SK-N-SH (cell line): ENCODE measurements around the gene CHD6. TPM values are rescaled to one million over a fixed set of nuclear protein-coding genes. Genes with fewer than 3 reads are reported as not detected.

Source experiments
- CTCF ChIA-PET: fragments of 300-600, 350-600 bp; formaldehyde crosslinking; extraction: SDS; loops from one replicate; lab custom pipeline; 2021; lab: Yijun Ruan, JAX
- POLR2A ChIA-PET: fragments of 350-600 bp; sonication (Branson Sonifier 250); formaldehyde crosslinking; extraction: SDS; loops from one replicate; lab custom pipeline; 2020; ENCODE audit warnings: antibody characterized with exemption, inconsistent platforms; lab: Yijun Ruan, JAX
- DNase-seq: peaks from one replicate; pipeline ENCODE4 v3.0.0; 2012
- H2AFZ ChIP-seq: fragments of 200-600 bp; sonication (generic); 2 replicates; pipeline ENCODE4 v1.8.1; 2016; ENCODE audit warnings: antibody characterized with exemption, mild to moderate bottlenecking, low read depth
- H3F3A ChIP-seq: fragments of 200-600 bp; sonication (generic); replicated peaks from 2 replicates; pipeline ENCODE3; 2016; ENCODE audit warnings: antibody characterized with exemption, mild to moderate bottlenecking; ENCODE audit not compliant: insufficient read depth
- H3K27ac ChIP-seq, 2 experiments: fragments of 200-500 bp in 1 of 2; fragments of 200-600 bp in 1 of 2; sonication (Bioruptor generic) in 1 of 2; sonication (generic), shearing (Covaris generic) in 1 of 2; 2 replicates each; pipeline versions ENCODE4 v1.5.1 to v1.6.1; 2014 to 2016; ENCODE audit warnings: low read depth in 2 of 2, inconsistent platforms in 1 of 2, low read length in 1 of 2, mild to moderate bottlenecking in 1 of 2, mixed read lengths in 1 of 2
- H3K27me3 ChIP-seq: fragments of 200-600 bp; sonication (generic), shearing (Covaris generic); 2 replicates; pipeline ENCODE4 v1.6.1; 2016; ENCODE audit warnings: mixed run types; ENCODE audit not compliant: insufficient read depth
- H3K36me3 ChIP-seq, 2 experiments: fragments of 200-500 bp in 1 of 2; fragments of 200-600 bp in 1 of 2; sonication (Bioruptor generic) in 1 of 2; sonication (generic) in 1 of 2; replicated peaks in 1 of 2; 2 replicates each; pipeline versions ENCODE3 to v1.5.1; 2014 to 2016; ENCODE audit warnings: low read length in 1 of 2, mild to moderate bottlenecking in 1 of 2; ENCODE audit not compliant: insufficient read depth in 2 of 2, control insufficient read depth in 1 of 2
- H3K4me1 ChIP-seq, 2 experiments: fragments of 200-500 bp in 1 of 2; fragments of 200-600 bp in 1 of 2; sonication (Bioruptor generic) in 1 of 2; sonication (generic), shearing (Covaris generic) in 1 of 2; 2 replicates each; pipeline versions ENCODE4 v1.5.1 to v1.6.1; 2014 to 2016; ENCODE audit warnings: low read depth in 1 of 2, low read length in 1 of 2, mixed run types in 1 of 2; ENCODE audit not compliant: insufficient read depth in 2 of 2, control insufficient read depth in 1 of 2
- H3K4me2 ChIP-seq: fragments of 200-600 bp; sonication (generic), shearing (Covaris generic); 2 replicates; pipeline ENCODE4 v1.6.1; 2017; ENCODE audit warnings: mixed run types
- H3K4me3 ChIP-seq, 2 experiments: fragments of 200-500 bp in 1 of 2; fragments of 200-600 bp in 1 of 2; sonication (Bioruptor generic) in 1 of 2; sonication (generic), shearing (Covaris generic) in 1 of 2; 2 replicates each; pipeline versions ENCODE4 v1.5.1 to v1.8.1; 2014 to 2016; ENCODE audit warnings: low read depth in 2 of 2, inconsistent platforms in 1 of 2, low read length in 1 of 2, mild to moderate bottlenecking in 1 of 2, mixed read lengths in 1 of 2, moderate library complexity in 1 of 2
- H3K79me2 ChIP-seq: fragments of 200-600 bp; sonication (generic); 2 replicates; pipeline ENCODE4 v1.8.1; 2017; ENCODE audit warnings: mild to moderate bottlenecking; ENCODE audit not compliant: insufficient read depth
- H3K9ac ChIP-seq: fragments of 200-600 bp; sonication (generic); 2 replicates; pipeline ENCODE4 v1.6.1; 2017; ENCODE audit warnings: mixed run types
- H3K9me2 ChIP-seq: fragments of 200-600 bp; sonication (generic); 2 replicates; pipeline ENCODE4 v1.6.1; 2017; ENCODE audit warnings: mixed run types
- H3K9me3 ChIP-seq: fragments of 200-600 bp; sonication (generic); 2 replicates; pipeline ENCODE4 v1.6.1; 2017; ENCODE audit warnings: mixed run types, mild to moderate bottlenecking, moderate library complexity
- H4K20me1 ChIP-seq: fragments of 200-600 bp; sonication (generic); 2 replicates; pipeline ENCODE4 v1.6.1; 2017; ENCODE audit warnings: mild to moderate bottlenecking, mixed run types; ENCODE audit not compliant: insufficient read depth
- CHD2 ChIP-seq: fragments of 150-350 bp; IDR thresholded peaks from 2 replicates; pipeline ENCODE4 v1.6.1; 2018; ENCODE audit warnings: low read length; ENCODE audit not compliant: partially characterized antibody
- EZH2phosphoT487 ChIP-seq: fragments of 200-600 bp; sonication (generic); IDR thresholded peaks from 2 replicates; pipeline ENCODE4 v1.6.1; 2017; ENCODE audit warnings: low read depth, mixed run types, mild to moderate bottlenecking, antibody characterized with exemption, moderate library complexity, borderline replicate concordance
- GABPA ChIP-seq: IDR thresholded peaks from 2 replicates; pipeline ENCODE4 v1.4.0; 2012; ENCODE audit warnings: low read depth, mild to moderate bottlenecking
- MEF2A ChIP-seq: IDR thresholded peaks from 2 replicates; pipeline ENCODE4 v1.4.0; 2012; ENCODE audit warnings: low read depth, borderline replicate concordance
- NFIC ChIP-seq: IDR thresholded peaks from 2 replicates; pipeline ENCODE4 v1.4.0; 2012; ENCODE audit warnings: borderline replicate concordance
- NRF1 ChIP-seq: IDR thresholded peaks from 2 replicates; pipeline ENCODE4 v1.6.1; 2012; ENCODE audit warnings: low read depth, mild to moderate bottlenecking, low read length
- POLR2AphosphoS5 ChIP-seq: IDR thresholded peaks from 2 replicates; pipeline ENCODE4 v1.6.1; 2012; ENCODE audit warnings: low read depth, low read length
- RCOR1 ChIP-seq: fragments of 150-350 bp; IDR thresholded peaks from 2 replicates; pipeline ENCODE4 v1.6.1; 2017; ENCODE audit warnings: antibody characterized with exemption, low read length
- RFX5 ChIP-seq: IDR thresholded peaks from 2 replicates; pipeline ENCODE4 v1.6.1; 2012; ENCODE audit warnings: mild to moderate bottlenecking, improper control_type of control experiment, low read length
- TCF12 ChIP-seq: IDR thresholded peaks from 2 replicates; pipeline ENCODE4 v1.4.0; 2012
- WGBS: methylation state at CpG from one replicate; pipeline ENCODE4 v1.1.6; 2017; ENCODE audit warnings: low lambda C conversion rate; 5-methylcytosine and 5-hydroxymethylcytosine counted together
- polyA plus RNA-seq, 3 experiments: library from polyadenylated mRNA; depleted of rRNA; stranded (reverse); fragments of >200 nt; gene quantifications; 2 replicates each; pipeline ENCODE4 v1.2.3, GENCODE V29; 2012
- TF ChIP-seq, protein P1 (sequence below): fragments of 200-600 bp; sonication (generic); IDR thresholded peaks from 2 replicates; pipeline ENCODE4 v1.6.1; 2017; ENCODE audit warnings: antibody characterized with exemption, mild to moderate bottlenecking, moderate library complexity
- TF ChIP-seq, protein P2 (sequence below): IDR thresholded peaks from 2 replicates; pipeline ENCODE4 v1.4.0; 2012; ENCODE audit warnings: low read depth
- TF ChIP-seq, protein P3 (sequence below): IDR thresholded peaks from 2 replicates; pipeline ENCODE4 v1.4.0; 2012; ENCODE audit warnings: low read depth, borderline replicate concordance
- TF ChIP-seq, protein P4 (sequence below): fragments of 150-350 bp; IDR thresholded peaks from 2 replicates; pipeline ENCODE4 v1.6.1; 2017; ENCODE audit warnings: antibody characterized with exemption, low read length, low read depth, borderline replicate concordance

CHD6 gene
- polyA plus RNA-seq, 1 of the 3 experiments (the other 2 are of a cell fraction) = 7.1 TPM

DNA sequence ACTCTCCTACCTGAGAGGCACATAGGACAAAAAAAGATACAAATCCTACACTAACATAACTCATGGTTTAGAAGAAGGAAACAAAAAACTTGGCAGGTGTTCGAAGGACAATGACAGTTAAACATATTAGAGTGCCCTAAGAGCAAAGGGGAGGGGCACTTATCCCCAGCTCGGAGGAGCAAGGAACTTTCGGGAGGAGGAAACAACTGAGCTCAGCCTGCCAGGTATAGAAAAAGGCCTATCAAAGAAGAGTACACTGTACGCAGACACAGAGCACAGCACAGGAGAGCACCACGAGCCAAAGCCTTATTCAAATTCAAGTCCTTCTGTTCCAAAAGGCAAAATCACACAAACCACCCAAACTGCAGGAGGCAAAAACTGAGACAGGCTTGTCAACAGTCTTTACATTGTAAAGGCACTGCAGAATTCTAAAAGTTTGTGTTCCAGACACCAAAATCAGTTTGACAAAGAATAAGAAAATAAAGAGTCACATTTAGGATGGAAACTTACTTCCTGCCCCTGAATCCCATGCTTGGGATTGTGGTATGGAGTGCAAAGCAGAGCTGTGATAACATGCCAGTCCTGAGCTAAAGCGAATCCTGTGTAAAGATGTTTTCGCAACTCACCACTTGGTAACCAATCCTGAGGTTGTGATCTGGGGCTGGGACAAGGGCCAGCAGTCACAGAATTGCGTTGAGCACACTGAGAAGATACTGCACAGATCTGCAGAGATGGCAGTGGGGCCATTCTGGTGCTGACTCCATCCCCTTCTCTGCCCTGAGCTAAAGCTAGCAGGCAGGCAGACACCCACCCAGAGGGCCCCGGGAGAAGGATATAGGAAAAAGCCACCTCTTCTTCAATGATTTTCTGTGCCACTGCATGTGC is 108.6 kb downstream of the CHD6 start:
- 82% methylated on average over 8 of the region's 9 CpGs for WGBS
- Histone ChIP-seq H3F3A (no peaks in the 10 kb centered on the region), H3K36me3 (peaks cover 36 to 41% of the 10 kb centered on the region in 2 experiments), H3K9me2 (no peaks in the 10 kb centered on the region), H3K79me2 (no peaks in the 10 kb centered on the region), H3K9me3 (no peaks in the 10 kb centered on the region), H3K4me3 (no peak overlapping the region), H3K9ac (no peak overlapping the region), H2AFZ (no peak overlapping the region), H3K4me2 (no peak overlapping the region), H3K4me1 (peaks cover 0 to 8% of the 10 kb centered on the region in 2 experiments; a peak in 2 of 4 replicates), H4K20me1 (no peaks in the 10 kb centered on the region), H3K27ac (no peak overlapping the region; a peak in 1 of 4 replicates), H3K27me3 (no peaks in the 10 kb centered on the region)
- CTCF ChIA-PET = interaction anchor here (0.6 kb wide), 1 partner anchor 71 kb away, joined by 3 read pairs; no protein-coding TSS in a partner anchor
- DNase-seq = no peak
- TF ChIP-seq RCOR1 = no peak
- TF ChIP-seq EZH2phosphoT487 = no peak
- no peak for TF ChIP-seq CHD2
- no peak for TF ChIP-seq MEF2A
- TF ChIP-seq, protein P1, sequence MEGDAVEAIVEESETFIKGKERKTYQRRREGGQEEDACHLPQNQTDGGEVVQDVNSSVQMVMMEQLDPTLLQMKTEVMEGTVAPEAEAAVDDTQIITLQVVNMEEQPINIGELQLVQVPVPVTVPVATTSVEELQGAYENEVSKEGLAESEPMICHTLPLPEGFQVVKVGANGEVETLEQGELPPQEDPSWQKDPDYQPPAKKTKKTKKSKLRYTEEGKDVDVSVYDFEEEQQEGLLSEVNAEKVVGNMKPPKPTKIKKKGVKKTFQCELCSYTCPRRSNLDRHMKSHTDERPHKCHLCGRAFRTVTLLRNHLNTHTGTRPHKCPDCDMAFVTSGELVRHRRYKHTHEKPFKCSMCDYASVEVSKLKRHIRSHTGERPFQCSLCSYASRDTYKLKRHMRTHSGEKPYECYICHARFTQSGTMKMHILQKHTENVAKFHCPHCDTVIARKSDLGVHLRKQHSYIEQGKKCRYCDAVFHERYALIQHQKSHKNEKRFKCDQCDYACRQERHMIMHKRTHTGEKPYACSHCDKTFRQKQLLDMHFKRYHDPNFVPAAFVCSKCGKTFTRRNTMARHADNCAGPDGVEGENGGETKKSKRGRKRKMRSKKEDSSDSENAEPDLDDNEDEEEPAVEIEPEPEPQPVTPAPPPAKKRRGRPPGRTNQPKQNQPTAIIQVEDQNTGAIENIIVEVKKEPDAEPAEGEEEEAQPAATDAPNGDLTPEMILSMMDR = no peak
- TF ChIP-seq, protein P2, sequence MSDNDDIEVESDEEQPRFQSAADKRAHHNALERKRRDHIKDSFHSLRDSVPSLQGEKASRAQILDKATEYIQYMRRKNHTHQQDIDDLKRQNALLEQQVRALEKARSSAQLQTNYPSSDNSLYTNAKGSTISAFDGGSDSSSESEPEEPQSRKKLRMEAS = no peak
- TF ChIP-seq, protein P3, sequence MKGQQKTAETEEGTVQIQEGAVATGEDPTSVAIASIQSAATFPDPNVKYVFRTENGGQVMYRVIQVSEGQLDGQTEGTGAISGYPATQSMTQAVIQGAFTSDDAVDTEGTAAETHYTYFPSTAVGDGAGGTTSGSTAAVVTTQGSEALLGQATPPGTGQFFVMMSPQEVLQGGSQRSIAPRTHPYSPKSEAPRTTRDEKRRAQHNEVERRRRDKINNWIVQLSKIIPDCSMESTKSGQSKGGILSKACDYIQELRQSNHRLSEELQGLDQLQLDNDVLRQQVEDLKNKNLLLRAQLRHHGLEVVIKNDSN = no peak
- no peak for TF ChIP-seq TCF12
- TF ChIP-seq NRF1 = no peak
- no peak for TF ChIP-seq GABPA
- TF ChIP-seq POLR2AphosphoS5 = no peak
- no peak for TF ChIP-seq NFIC
- TF ChIP-seq, protein P4, sequence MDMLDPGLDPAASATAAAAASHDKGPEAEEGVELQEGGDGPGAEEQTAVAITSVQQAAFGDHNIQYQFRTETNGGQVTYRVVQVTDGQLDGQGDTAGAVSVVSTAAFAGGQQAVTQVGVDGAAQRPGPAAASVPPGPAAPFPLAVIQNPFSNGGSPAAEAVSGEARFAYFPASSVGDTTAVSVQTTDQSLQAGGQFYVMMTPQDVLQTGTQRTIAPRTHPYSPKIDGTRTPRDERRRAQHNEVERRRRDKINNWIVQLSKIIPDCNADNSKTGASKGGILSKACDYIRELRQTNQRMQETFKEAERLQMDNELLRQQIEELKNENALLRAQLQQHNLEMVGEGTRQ = no peak
- TF ChIP-seq RFX5 = no peak
- POLR2A ChIA-PET = interaction anchor here (0.7 kb wide), 1 partner anchor 22 kb away, joined by 3 read pairs; no protein-coding TSS in a partner anchor
